ENCODE data around the gene SBSN.
"Not testable (repeated sequence)": the region's sequence is repeated elsewhere in the genome, so short reads cannot be mapped to it uniquely, and the experiment has no call there.

The SBSN gene

GRCh38 chr19:35508129-35508528, 20.0 kb downstream of the SBSN start:
- DNase-seq (ENCODE audit: low read depth) = no peak

- DNase-seq (ENCODE audit: low read depth) = no peak
Observed at GRCh38 chr19:35507561-35507960, 20.6 kb downstream of the SBSN start.

- no peak for DNase-seq (ENCODE audit: low read depth)
Observed at GRCh38 chr19:35506011-35506410, 22.1 kb downstream of the SBSN start.

DNA sequence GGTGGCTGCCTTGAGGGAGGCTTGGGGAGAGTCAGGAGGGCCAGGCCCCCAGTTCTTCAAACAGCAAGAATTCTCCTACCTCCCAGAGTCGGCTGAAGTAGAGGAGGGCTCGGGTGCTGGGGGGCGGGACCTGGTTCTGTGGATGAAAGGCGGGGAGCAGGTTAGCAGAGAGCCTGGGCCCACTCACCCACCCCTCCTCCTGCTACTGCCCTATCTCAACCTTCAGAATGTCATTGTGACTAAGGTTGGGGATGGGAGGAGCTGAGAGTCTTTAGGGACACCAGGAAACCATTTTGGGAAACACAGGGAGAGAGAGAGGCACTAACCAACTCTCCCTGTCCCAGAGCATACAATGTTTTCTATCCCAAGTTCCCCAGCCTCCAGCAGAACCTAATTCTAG, 25.4 kb downstream of the SBSN start:
- DNase-seq (ENCODE audit: low read depth) = no peak

GRCh38 chr19:35501684-35502083, 26.4 kb downstream of the SBSN start:
- no peak for DNase-seq (ENCODE audit: low read depth)

GRCh38 chr19:35500611-35501010, 27.5 kb downstream of the SBSN start:
- no peak for DNase-seq (ENCODE audit: low read depth)

DNA sequence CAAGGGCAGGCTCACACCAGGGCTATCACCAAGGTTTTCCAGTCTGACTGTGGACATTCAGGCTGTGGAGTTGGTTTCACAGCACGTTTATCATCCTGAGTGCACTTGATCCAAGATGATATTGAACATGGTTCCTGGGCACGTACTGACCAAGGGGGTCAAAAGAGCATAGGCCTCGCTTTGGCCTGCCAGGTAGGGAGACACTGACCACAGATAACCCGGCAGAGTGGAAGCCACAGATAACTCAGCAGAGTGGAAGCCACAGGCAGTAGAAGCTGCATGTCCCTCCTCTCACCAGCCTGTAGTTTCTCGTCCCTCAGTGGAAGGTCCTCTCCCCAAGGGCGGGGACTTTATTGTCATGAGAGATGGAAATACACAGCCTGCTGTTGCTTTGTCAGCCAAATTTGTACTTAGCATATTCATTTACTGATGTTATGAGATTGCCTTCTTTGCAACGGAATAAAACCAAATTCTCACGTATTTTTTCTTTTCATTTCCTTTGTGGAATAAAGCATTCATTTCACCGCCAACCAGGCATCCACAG, 29.1 kb downstream of the SBSN start:
- DNase-seq (ENCODE audit: low read depth) = no peak

- no peak for DNase-seq (ENCODE audit: low read depth)
Observed at GRCh38 chr19:35498220-35498619, 29.9 kb downstream of the SBSN start.

GRCh38 chr19:35497406-35497805, 30.7 kb downstream of the SBSN start:
- no peak for DNase-seq (ENCODE audit: low read depth)

- DNase-seq (ENCODE audit: low read depth) = no peak
Observed at GRCh38 chr19:35495107-35496064, 32.7 kb downstream of the SBSN start.

DNA sequence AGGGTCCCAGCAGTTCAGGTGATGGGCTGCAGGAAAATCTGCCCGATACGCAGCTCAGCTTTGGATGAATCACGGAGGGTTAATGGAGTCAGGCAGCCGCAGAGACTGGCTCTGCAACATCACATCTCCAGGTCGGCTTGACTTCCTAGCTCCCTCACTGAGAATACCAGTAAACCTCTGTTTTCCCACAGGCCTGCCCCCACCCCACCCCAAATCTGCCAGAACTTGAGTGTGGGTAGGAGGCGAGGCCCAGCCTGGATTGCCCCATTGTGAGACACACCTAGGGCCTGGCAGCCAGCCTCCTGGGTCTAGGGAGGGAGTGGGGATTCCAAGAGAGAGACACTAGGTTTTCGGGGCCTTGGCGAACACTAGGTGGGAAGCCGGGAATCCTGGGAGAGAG, 34.1 kb downstream of the SBSN start:
- no peak for DNase-seq (ENCODE audit: low read depth)

DNA sequence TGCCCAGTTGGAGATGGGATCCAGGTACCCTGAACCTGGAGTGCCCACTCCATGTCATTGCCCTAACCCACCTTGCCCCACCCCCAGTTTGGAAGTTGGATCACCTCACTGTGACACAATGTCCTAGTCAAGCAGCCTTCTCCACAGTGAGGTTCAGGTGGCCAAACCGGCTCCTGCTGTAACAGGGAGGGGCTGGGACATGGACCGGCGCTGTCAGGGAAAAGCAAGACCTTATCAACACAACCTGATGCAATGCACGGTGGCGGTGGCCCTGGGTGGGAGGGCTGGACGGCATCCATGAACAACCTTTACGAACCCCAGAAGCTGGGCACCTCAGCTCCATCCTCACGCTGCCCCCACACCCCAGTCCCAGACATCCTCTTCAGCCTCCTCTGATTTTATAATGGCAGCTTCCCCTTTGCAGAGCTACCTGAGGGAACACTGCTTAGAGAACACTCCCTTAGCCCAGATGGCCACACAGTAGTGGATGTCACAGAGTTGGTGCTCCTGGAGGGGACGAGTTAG, 36.2 kb downstream of the SBSN start:
- no peak for DNase-seq (ENCODE audit: low read depth)

- no peak for DNase-seq (ENCODE audit: low read depth)
Observed at GRCh38 chr19:35490364-35490763, 37.7 kb downstream of the SBSN start, which contains the start of gene KRTDAP. KRTDAP (minus strand) TSS chr19:35490464; CDS start chr19:35490442, 22 bp downstream.

- DNase-seq (ENCODE audit: low read depth) = no peak
Observed at GRCh38 chr19:35488677-35489076, 39.4 kb downstream of the SBSN start.

DNA sequence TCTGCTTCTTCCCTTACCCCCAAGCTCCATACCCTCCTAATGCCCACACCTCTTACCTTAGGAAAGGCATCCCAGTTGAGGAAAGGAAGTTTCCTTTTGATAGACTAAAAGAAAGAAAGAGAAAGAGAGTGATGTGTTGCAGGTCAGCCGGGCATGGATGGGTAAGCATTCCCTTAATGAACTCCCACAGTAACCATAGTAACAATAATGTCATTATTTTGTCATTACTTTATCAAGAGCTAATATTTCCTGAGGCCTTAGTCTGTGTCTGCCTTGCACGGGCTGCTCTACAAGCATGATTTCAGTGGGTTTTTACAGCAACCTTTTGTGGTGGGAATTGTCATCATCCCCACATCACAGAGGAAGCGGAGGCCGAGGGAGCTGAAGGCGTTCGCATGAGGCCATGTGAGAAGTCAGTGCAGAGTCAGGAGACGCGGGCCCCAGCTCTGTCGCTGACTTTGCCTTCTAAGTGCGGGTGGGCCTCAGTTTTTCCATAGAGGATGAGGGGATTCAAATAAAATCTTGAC, 40.4 kb downstream of the SBSN start:
- DNase-seq (ENCODE audit: low read depth) = no peak

DNA sequence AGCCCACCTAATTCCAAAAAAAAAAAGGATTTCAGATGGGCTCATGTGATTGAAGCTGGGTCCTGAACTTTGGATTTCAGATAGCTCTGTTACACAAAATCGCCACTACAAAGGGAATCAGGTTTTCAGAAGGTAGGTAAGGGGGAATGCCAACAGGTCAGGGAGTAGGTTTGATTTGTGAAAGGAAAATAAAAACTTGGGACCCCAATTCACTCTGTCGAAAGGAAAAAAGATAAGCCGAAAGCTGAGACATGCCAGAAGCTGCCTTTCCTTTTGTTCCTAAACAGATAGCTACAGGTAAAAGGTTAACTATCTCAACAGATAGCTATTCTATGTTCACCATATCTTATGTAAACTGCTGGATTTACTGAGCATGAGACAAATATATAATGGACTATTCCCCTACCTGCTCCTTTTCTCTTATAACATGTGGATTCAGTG, 41.8 kb downstream of the SBSN start:
- no peak for DNase-seq (ENCODE audit: low read depth)

DNA sequence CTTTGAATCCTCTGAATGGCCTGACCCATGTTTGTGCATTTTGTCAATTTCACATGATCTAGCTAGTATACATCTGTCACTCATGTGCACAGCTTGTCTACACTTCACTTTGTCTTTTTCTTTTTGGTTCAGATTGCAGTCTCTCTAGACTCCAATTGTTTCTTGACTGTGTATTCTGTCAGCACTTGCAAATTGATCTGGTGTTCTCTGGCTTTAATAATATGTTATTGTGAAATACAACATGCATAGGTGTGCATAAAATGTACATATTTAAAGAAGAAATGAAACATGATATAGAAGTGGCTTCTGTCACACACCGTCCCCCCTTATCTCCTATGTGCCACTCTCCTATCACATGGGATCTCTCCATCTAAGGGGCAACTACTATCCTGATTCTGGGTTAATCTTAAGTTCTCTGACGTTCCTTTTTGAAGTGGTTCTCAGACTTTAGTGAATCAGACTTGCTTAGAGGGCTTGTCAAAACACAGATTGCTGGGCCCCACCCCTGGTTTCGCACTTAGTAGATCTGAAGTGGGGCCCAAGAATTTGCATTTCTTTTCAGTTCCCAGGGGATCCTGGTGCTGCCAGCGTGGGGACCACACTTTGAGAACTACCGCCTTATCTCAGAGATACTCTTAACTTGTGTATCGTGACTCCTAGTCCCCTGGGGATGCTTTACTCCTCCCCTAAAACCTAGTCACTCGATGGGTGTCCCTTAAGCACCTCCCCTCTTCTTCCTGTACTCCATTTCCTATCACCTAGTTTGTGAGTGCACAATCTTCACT, 43.7 kb downstream of the SBSN start:
- no peak for DNase-seq (ENCODE audit: low read depth)

DNA sequence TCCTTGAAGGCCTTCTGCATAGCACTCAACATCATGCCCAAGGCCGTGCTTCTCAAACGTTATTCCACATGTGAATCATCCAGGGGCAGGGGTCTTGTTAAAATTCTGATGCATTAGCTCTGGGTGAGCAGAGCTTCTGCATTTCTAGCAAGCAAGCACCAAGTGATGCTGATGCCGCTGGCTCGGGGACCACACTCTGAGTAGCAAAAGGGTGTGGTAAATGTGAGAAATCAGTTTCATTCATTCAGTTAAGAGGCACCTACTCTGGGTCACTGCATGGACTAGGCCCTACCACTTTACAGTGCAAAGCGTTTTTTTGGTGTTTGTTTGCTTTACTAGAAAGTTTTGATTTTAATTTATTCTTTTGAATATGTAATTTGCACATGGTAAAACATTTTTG, 45.0 kb downstream of the SBSN start:
- DNase-seq (ENCODE audit: low read depth) = no peak

- no peak for DNase-seq (ENCODE audit: low read depth)
Observed at GRCh38 chr19:35478794-35479677, 49.1 kb downstream of the SBSN start.

- DNase-seq (ENCODE audit: low read depth) = no peak
Observed at GRCh38 chr19:35476149-35476548, 52.0 kb downstream of the SBSN start.

DNA sequence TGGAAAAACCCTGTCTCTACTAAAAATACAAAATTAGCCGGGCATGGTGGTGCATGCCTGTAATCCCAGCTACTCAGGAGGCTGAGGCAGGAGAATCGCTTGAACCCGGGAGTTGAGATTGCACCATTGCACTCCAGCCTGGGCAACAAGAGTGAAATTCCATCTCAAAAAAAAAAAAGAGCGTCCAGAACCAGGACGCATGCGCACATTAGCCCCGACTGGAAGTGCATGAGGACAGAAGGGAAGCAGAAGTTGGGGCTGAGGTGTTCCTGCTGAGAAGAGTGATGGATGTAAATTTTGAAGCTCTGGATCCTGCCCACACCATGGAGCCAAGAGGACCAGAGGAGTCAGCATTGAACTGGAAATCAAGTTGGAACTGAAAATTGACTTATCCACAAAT, 53.5 kb downstream of the SBSN start:
- DNase-seq (ENCODE audit: low read depth) = not testable (repeated sequence)
